Measurements from ENCODE around the gene CSH2.
"Not testable (repeated sequence)": the region's sequence is repeated elsewhere in the genome, so short reads cannot be mapped to it uniquely, and the experiment has no call there.

GRCh38 chr17:63917206-63917605 is 43.7 kb upstream of the CSH2 start:
- not testable (repeated sequence) for TF ChIP-seq POLR2A, CTCF (IDR thresholded peaks at IDR 0.05)
